Rectal smooth muscle tissue (tissue), 1 donor: Measurements from ENCODE around the gene MYRIP.
"Not testable (repeated sequence)": the region's sequence is repeated elsewhere in the genome, so short reads cannot be mapped to it uniquely, and the experiment has no call there.

Experiments
- H3K27ac ChIP-seq: one replicate; pipeline ENCODE4 v1.7.0; 2013; ENCODE audit warnings: low read depth, low read length, inconsistent platforms
- H3K27me3 ChIP-seq: one replicate; pipeline ENCODE4 v1.7.0; 2013; ENCODE audit warnings: low read length; ENCODE audit not compliant: control insufficient read depth, insufficient read depth
- H3K36me3 ChIP-seq: one replicate; pipeline ENCODE4 v1.7.0; 2013; ENCODE audit warnings: low read length; ENCODE audit not compliant: control insufficient read depth, insufficient read depth
- H3K4me1 ChIP-seq: one replicate; pipeline ENCODE4 v1.7.0; 2013; ENCODE audit warnings: low read length; ENCODE audit not compliant: control insufficient read depth, insufficient read depth
- H3K4me3 ChIP-seq: one replicate; pipeline ENCODE4 v1.7.0; 2013; ENCODE audit warnings: low read length
- H3K9ac ChIP-seq: one replicate; pipeline ENCODE4 v1.7.0; 2013; ENCODE audit warnings: low read length

Gene MYRIP

GRCh38 chr3:40255532-40255931, 446.1 kb downstream of the MYRIP start:
- Histone ChIP-seq H3K9ac (no peak overlapping the region), H3K4me1 (no peaks in the 10 kb centered on the region), H3K36me3 (no peaks in the 10 kb centered on the region), H3K27ac (no peak overlapping the region), H3K4me3 (no peak overlapping the region), H3K27me3 (no peaks in the 10 kb centered on the region)

- Histone ChIP-seq H3K4me3 (no peak overlapping the region), H3K9ac (no peak overlapping the region), H3K4me1 (no peaks in the 10 kb centered on the region), H3K27ac (no peak overlapping the region), H3K36me3 (no peaks in the 10 kb centered on the region), H3K27me3 (no peaks in the 10 kb centered on the region)
These were observed 448.7 kb downstream of the MYRIP start for GRCh38 chr3:40258064-40258463.

- Histone ChIP-seq H3K4me1 (no peaks in the 10 kb centered on the region), H3K9ac (no peak overlapping the region), H3K27me3 (no peaks in the 10 kb centered on the region), H3K36me3 (no peaks in the 10 kb centered on the region), H3K27ac (no peak overlapping the region), H3K4me3 (no peak overlapping the region)
These were observed 449.1 kb downstream of the MYRIP start for GRCh38 chr3:40258555-40258954.

GRCh38 chr3:40262331-40262730, 452.9 kb downstream of the MYRIP start:
- Histone ChIP-seq H3K4me3 (no peak overlapping the region), H3K27ac (no peak overlapping the region), H3K27me3 (no peaks in the 10 kb centered on the region), H3K9ac (no peak overlapping the region), H3K36me3 (no peaks in the 10 kb centered on the region), H3K4me1 (no peaks in the 10 kb centered on the region)

- H3K4me1 ChIP-seq = no peaks in the 10 kb centered on the region
- H3K36me3 ChIP-seq = no peaks in the 10 kb centered on the region
- H3K9ac ChIP-seq = no peak overlapping the region
- H3K27ac ChIP-seq = no peak overlapping the region
- H3K27me3 ChIP-seq = no peaks in the 10 kb centered on the region
- no peak overlapping the region for H3K4me3 ChIP-seq
These were observed 455.0 kb downstream of the MYRIP start for GRCh38 chr3:40264451-40264850.

GRCh38 chr3:40265181-40265580, 455.8 kb downstream of the MYRIP start:
- Histone ChIP-seq H3K9ac (no peak overlapping the region), H3K4me1 (no peaks in the 10 kb centered on the region), H3K27ac (no peak overlapping the region), H3K27me3 (no peaks in the 10 kb centered on the region), H3K36me3 (no peaks in the 10 kb centered on the region), H3K4me3 (no peak overlapping the region)

GRCh38 chr3:40267937-40268724, 458.7 kb downstream of the MYRIP start:
- no peak overlapping the region for H3K27ac ChIP-seq
- H3K4me1 ChIP-seq = no peaks in the 10 kb centered on the region
- no peak overlapping the region for H3K9ac ChIP-seq
- H3K36me3 ChIP-seq = no peaks in the 10 kb centered on the region
- H3K27me3 ChIP-seq = no peaks in the 10 kb centered on the region
- H3K4me3 ChIP-seq = no peak overlapping the region

GRCh38 chr3:40268802-40269524, 459.6 kb downstream of the MYRIP start:
- no peaks in the 10 kb centered on the region for H3K27me3 ChIP-seq
- no peaks in the 10 kb centered on the region for H3K36me3 ChIP-seq
- no peaks in the 10 kb centered on the region for H3K4me1 ChIP-seq
- H3K27ac ChIP-seq = no peak overlapping the region
- no peak overlapping the region for H3K9ac ChIP-seq
- no peak overlapping the region for H3K4me3 ChIP-seq

GRCh38 chr3:40278791-40279190, 469.4 kb downstream of the MYRIP start:
- no peaks in the 10 kb centered on the region for H3K36me3 ChIP-seq
- H3K27ac ChIP-seq = no peak overlapping the region

GRCh38 chr3:40281995-40282394, 472.6 kb downstream of the MYRIP start:
- Histone ChIP-seq H3K4me1 (no peaks in the 10 kb centered on the region), H3K27me3 (no peaks in the 10 kb centered on the region), H3K27ac (no peak overlapping the region), H3K4me3 (no peak overlapping the region), H3K36me3 (no peaks in the 10 kb centered on the region), H3K9ac (no peak overlapping the region)

More at GRCh38 chr3:40278791-40279190, 469.4 kb downstream of the MYRIP start:
- Histone ChIP-seq H3K4me1 (no peaks in the 10 kb centered on the region), H3K4me3 (no peak overlapping the region), H3K9ac (no peak overlapping the region), H3K27me3 (no peaks in the 10 kb centered on the region)

GRCh38 chr3:40283057-40283456, 473.6 kb downstream of the MYRIP start:
- H3K4me1 ChIP-seq, H3K27me3 ChIP-seq, H3K9ac ChIP-seq, H3K4me3 ChIP-seq, H3K27ac ChIP-seq, H3K36me3 ChIP-seq: not testable (repeated sequence)

GRCh38 chr3:40287248-40287647, 477.8 kb downstream of the MYRIP start:
- Histone ChIP-seq H3K4me3 (no peak overlapping the region), H3K4me1 (no peaks in the 10 kb centered on the region), H3K27me3 (no peaks in the 10 kb centered on the region), H3K9ac (no peak overlapping the region), H3K27ac (no peak overlapping the region), H3K36me3 (no peaks in the 10 kb centered on the region)

- H3K27me3 ChIP-seq = no peaks in the 10 kb centered on the region
- H3K36me3 ChIP-seq = no peaks in the 10 kb centered on the region
- H3K4me1 ChIP-seq = no peaks in the 10 kb centered on the region
- H3K9ac ChIP-seq = no peak overlapping the region
- H3K4me3 ChIP-seq = no peak overlapping the region
- no peak overlapping the region for H3K27ac ChIP-seq
These were observed 481.0 kb downstream of the MYRIP start for GRCh38 chr3:40290396-40290795.
